Caki2 (cell line): Measurements from ENCODE around the gene DOK7. TPM values are rescaled to one million over a fixed set of nuclear protein-coding genes. Genes with fewer than 3 reads are reported as not detected.

Source experiments
- DNase-seq: peaks from one replicate; pipeline ENCODE4 v3.0.0-alpha.2; 2015; ENCODE audit warnings: low read depth
- in situ Hi-C: cut with HindIII; loops from 2 replicates; pipeline ENCODE4 v1.10.0; 2016; ENCODE audit warnings: low sequenced_read_pairs, low pct_unique_long_range_greater_than_20kb, mixed read lengths
- total RNA-seq: library from RNA; depleted of rRNA; stranded (reverse); fragments of >200 nt; shearing (Covaris generic); gene quantifications from 2 replicates; pipeline ENCODE4 v1.2.3, GENCODE V29; 2014; ENCODE audit warnings: low replicate concordance

Gene DOK7
- total RNA-seq, 1 experiment from 2014 or later = 19.8 TPM

DNA sequence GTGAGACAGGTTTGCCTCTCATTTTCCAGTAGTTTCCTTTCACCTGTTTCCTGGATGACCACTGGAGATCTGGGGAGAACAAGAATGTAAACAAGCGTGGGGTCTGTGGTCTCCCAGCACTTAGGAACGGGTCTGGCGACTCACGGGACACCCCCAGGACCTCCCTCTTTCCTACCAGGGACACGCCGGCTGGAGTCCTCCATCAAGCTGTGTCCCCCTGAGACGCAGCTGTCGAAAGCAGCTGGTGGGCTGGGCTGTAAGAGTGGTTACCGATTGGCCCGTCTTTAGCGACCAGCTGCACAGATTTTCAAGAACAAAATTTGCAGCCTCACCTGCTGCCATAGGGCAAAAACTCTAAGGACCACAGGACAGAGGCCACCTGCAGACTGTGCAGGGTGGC is 57.2 kb downstream of the DOK7 start:
- no peak for DNase-seq
- in situ Hi-C loops = no loop called here

DNA sequence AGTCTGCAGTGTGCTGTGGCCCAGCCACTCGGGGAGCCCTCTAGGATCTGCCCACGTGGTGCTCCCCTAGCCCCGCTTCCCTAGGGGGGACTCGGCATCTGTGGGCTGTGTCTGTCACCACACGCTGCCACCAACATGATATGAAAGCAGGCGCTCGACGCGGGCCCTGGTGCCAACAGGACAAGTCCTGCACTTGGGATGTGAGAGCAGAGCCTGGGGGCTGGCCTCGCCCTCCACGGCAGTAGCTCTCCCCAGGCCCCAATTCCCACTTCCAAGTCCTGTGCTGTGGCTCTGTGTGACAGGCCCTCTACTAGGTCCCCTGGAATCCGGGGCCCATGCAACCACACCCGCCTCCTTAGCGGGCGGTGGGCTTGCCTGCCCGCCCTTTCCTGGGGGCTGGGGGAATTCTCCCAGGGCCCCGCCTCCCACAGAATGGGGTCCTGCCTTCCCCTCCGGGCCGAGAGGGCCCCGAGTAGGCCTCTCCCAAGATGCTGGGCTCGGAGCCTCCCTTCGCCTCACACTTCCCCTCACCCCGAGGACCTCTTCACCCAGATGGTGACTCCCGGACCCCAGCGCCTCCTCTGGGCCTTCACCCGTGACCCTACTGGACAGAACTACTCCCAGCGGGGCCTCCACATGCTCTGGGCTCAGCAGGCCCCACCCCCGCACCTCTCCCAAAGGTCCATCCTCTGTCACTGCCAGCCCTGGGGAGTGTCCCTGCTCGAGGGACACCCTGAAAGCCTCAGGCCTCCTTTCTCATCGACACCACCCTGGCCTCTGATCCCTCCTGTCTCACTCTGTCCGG is 57.9 kb downstream of the DOK7 start:
- in situ Hi-C loops = no loop called here
- no peak for DNase-seq

DNA sequence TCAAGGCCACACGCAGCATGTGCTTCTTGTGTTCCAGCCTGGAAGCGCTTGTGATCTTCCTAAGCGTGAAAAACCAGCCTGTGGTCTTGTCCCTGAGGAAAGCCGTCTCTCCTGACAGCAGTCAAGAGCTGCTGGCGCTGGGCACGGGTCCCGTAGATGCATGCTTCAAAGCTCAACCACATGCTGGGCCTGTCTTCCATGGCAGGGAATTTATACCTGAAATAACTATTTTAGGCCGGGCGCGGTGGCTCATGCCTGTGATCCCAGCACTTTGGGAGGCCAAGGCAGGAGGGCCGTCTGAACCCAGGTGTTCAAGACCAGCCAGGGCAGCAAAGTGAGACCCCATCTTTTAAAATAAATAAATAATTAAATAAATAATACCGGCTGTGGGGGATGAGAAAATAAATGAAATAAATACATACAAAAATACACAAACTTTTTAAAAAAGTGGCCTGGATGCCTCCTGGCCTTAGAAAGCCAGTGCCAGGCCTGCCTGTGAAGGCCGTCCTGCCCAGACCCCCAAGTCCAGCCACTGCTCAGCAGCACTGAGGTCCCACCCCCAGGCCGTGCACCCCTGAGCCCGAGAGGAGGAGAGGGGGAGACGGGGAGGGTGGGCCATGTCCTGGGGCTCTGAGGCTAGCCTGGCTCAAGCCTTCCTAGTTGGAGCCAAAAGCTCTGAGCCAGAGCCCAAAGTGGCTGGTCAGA is 58.7 kb downstream of the DOK7 start:
- no peak for DNase-seq
- in situ Hi-C loops = no loop called here

- in situ Hi-C loops = no loop called here
- DNase-seq = no peak
These were observed 59.2 kb downstream of the DOK7 start for GRCh38 chr4:3522326-3522640.

DNA sequence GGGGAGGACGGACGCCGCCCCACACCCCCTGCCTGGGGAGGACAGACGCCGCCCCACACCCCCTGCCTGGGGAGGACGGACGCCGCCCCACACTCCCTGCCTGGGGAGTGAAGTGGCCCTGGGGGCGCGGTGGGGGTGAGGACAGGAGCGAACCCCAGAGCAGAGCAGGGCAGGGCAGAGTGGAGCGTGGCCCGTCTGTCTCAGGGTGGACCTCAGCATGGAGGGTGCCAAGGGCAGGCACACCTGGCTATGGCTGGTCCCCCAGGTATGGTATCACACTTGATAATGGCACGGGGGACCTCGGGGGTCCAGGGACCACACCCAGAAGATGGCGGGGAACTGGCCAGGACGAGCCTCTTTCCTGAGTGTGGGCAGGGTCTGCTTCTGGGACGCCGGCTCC is 59.5 kb downstream of the DOK7 start:
- in situ Hi-C loops = no loop called here
- DNase-seq = no peak

- in situ Hi-C loops = no loop called here
- no peak for DNase-seq
These were observed 60.1 kb downstream of the DOK7 start for GRCh38 chr4:3523146-3523627.

DNA sequence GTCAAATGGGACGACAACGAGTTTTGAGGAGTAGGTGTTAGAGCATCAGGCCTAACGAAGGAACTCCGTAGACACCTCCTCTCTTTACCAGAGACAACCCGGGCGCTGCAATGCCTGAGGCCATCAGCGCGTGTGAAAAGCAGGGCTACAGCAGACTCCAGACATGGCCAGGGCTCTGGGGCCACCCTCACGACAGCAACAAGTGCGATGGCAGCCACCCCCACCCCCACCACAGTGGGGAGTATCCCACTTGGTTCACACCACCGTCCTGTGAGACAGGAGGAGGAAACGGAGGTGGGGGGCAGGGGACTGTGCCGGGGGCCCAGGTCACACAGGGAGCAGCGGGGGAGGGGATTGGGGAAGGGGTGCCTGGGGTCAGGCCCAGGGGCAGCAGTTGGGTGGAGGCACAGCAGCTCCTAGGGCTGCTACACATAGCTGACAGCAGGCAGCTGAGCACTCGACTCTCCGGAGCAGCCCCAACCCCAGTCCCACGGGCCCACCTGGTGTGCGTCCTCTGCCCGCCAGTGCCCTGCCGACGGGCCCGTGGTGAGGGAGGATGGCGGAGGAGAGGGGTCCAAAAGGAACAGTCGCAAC is 60.6 kb downstream of the DOK7 start:
- in situ Hi-C loops = no loop called here

DNA sequence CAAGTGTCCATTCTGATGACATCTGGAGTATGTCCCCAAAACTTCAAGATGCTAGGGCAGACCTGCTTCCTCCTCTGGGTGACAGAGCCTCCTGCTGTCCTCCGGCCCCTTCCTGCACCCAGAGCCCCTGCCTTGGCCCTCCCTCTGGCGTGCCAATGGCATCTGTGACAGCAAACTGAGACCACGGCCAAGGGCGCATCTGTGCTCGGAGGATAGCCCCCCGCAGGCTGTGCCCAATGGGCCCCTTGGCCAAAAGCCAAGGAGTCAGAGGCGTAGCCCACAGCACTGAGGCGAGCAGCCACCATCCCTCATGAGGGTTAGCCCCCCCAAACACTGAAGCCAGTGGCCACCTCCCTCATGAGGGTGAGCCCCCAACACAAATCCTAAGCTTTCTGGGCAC is 61.2 kb downstream of the DOK7 start:
- in situ Hi-C loops = no loop called here

More for the DNA sequence above, 60.6 kb downstream of the DOK7 start:
- DNase-seq = no peak

GRCh38 chr4:3524920-3525319 is 61.8 kb downstream of the DOK7 start:
- in situ Hi-C loops = no loop called here
- no peak for DNase-seq

More for the DNA sequence above, 61.2 kb downstream of the DOK7 start:
- no peak for DNase-seq

DNA sequence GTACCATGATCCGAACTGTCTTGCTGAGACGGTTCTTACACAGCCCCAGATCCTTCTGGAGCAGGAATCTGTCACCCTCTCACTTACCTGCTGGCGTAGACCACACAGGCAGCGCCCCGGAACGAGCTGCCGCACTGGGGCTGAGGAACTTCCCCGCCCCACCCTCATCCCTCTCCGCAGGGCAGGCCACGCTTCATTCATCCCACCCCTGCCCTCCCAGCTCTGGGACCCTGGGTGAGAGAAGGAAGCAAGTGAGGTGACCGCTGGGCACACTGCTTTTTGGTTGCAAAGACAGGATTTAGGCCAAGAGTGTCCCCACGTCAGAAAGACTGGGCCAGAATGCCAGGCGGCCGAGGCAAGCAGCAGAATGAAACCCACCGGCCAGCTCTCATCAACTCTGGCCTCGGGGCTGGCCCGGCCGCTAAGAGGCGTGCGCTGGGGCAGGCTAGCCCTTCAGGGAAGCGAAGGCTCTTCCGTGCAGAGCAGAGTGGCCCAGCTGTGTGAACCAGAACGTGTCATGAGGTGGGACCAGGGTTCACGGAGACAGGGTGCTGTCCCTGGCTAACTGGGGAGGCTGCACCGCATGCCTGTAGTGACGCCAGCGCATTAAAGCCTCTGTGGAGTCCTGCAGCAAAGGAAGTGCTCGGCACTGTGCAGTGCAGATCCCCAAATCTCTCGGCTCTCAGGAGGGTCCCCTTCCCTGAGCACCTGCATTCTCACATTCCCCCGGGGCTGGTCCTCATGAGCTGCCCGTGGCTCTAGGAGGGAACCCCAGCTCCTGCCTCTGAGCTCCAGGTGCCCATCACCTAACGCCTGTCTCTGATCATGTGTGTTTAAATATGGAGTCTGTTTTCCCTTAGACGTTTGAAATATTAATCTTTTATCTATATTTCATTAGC is 62.7 kb downstream of the DOK7 start:
- in situ Hi-C loops = no loop called here

GRCh38 chr4:3526456-3526855 is 63.4 kb downstream of the DOK7 start:
- in situ Hi-C loops = no loop called here
- no peak for DNase-seq

More for the DNA sequence above, 62.7 kb downstream of the DOK7 start:
- DNase-seq = no peak

DNA sequence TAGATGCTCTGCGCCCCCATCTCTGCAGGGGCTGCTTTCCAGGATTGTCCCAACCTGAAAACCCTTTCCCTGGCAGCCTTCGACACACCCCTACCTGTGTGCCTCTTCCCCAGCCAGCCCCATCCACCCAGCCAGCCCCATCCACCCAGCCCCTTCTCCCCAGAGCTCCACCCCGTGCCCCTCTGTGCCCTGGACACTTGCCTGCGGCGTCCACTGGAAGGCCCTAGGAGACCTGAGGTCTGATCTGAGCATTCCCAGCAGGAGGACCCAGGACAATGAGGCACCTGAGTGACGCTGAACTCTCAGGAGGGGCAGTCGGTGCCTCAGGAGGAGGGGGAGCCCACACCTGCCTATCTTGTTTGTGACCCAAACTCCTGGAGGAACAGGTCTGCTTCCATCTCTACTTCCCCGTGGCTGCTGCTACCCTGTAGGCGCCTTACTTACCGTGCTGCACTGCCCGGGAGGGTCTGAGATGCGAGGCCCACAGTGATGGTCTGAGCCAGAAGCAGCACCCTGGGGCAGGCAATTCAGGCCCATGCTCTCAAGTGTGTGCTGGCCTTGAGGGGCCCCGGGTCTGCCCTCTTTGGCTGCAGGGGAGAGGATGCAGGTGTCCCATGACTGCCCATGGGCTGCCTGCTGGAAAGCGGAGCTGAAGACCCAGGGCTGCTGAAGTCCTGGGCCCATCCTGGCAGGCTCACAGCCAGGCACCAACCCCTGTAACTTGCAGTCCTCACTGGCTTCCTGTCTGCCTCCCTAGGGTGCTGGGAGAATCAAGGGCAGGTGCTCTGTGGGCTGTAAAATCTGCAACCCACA is 64.2 kb downstream of the DOK7 start:
- DNase-seq = no peak
- in situ Hi-C loops = no loop called here

DNA sequence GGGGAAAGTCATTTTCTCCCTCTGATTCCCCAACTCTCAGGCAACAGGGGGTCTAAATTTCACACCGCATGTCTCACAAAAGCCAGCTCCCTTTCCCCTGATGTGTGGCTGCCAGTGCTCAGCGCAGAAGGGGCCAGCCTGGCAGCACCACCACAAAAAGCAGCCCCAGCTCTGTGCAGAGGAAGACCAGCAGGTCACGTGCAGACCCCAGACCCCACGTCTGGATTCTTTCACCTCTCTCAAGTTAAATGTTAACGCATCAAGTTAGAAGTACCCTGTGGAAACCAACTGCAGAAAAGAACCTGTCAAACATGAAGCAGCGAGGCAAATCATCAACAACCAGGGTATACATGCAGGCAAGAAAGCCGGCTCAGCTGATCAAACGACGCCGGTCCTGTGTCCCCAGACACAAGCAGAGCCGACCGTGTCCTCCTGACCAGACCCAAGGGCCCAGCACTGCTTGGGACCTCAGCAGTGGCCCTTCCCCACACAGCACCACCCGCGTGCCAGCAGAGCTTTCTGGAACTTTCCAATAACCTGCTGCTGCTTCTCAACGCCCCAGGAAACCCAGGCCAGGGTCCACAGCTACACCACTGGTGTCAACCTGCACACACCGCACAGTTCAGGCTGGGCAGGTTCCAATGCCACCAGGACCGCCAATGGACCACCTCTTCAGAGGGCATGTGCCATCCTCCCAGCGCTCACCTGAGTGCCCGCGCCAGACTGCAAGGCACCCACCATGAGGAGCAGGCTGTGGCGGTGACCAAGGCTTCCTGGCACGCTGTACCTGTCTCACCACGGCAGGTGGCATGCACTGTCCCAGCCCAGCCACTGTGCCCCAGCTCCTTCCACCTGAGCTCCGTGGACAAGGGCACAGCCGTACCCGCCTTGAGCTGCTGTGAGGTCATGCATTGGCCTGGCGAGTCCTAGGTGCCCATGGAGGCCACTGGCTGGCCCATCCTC is 65.1 kb downstream of the DOK7 start:
- in situ Hi-C loops = no loop called here
- no peak for DNase-seq

DNA sequence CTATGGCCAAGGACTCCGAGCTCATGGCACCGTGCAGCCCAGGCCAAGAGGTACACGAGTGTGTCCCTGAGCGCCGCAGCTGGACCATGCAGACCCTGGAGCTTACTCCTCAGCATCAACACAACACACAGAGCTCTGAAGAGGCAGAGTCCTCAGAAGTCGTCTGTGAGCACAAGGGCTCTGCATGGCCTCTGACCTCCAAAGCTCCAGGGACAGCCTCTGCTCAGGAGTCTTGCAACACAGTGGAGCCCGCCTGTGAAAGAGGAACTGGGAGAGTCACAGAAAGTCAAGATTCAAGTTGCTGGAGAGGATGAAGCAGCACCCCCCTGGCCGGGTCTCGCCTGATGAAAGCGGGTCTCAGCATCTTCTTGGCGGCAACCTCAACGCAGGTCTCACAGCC is 66.3 kb downstream of the DOK7 start:
- in situ Hi-C loops = no loop called here
- DNase-seq = no peak

DNA sequence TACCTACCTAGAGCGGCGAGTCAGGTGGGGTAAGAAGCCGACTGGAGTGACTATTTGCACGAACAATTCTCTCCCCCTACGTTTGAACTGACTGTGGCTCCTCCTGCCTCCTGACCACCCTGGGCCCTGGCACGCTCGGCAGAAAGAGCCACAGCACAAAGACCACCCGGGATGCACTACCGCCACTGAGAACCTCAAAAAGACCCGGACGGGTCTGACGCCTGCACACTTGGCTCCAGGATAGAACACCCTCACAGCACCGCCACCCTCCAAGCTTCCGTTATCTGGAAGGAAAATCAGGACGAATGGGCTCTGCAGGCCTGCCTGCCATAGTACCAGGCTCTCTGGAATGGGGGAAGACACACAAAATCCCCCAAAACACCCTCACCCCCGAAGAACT is 66.9 kb downstream of the DOK7 start:
- in situ Hi-C loops = no loop called here
- DNase-seq = no peak

- DNase-seq = no peak
- in situ Hi-C loops = no loop called here
These were observed 67.7 kb downstream of the DOK7 start for GRCh38 chr4:3530663-3531254.
